Neuron (in vitro differentiated cells): ENCODE data around the gene TPSG1.
"Not testable (repeated sequence)": the region's sequence is repeated elsewhere in the genome, so short reads cannot be mapped to it uniquely, and the experiment has no call there.

Source experiments
- H2AFZ ChIP-seq: one replicate; pipeline ENCODE4 v1.6.1; 2013; ENCODE audit warnings: low read depth, mild to moderate bottlenecking, inconsistent platforms, low read length, moderate library complexity
- H3K27me3 ChIP-seq: one replicate; pipeline ENCODE4 v1.6.1; 2013; ENCODE audit warnings: low read length; ENCODE audit not compliant: insufficient read depth
- H3K36me3 ChIP-seq: one replicate; pipeline ENCODE4 v1.6.1; 2013; ENCODE audit warnings: low read length; ENCODE audit not compliant: insufficient read depth
- H3K4me1 ChIP-seq: one replicate; pipeline ENCODE4 v1.6.1; 2013; ENCODE audit warnings: low read length; ENCODE audit not compliant: insufficient read depth
- H3K4me3 ChIP-seq: 2 replicates; pipeline ENCODE4 v1.5.1; 2013; ENCODE audit warnings: mild to moderate bottlenecking, low read length, moderate library complexity
- H3K9me3 ChIP-seq: one replicate; pipeline ENCODE4 v1.6.1; 2013; ENCODE audit warnings: low read length

The TPSG1 gene

GRCh38 chr16:1236659-1237058, 11.6 kb upstream of the TPSG1 start:
- not testable (repeated sequence) for H3K9me3 ChIP-seq, H3K27me3 ChIP-seq, H3K4me3 ChIP-seq, H3K4me1 ChIP-seq, H2AFZ ChIP-seq, H3K36me3 ChIP-seq

- not testable (repeated sequence) for H3K4me1 ChIP-seq, H3K9me3 ChIP-seq, H2AFZ ChIP-seq, H3K27me3 ChIP-seq, H3K36me3 ChIP-seq, H3K4me3 ChIP-seq
Measured at GRCh38 chr16:1232049-1232748, 7.1 kb upstream of the TPSG1 start.

- H3K27me3 ChIP-seq, H3K9me3 ChIP-seq, H3K4me1 ChIP-seq, H2AFZ ChIP-seq, H3K36me3 ChIP-seq, H3K4me3 ChIP-seq: not testable (repeated sequence)
Measured at GRCh38 chr16:1231301-1231700, 6.2 kb upstream of the TPSG1 start.

- not testable (repeated sequence) for H3K9me3 ChIP-seq, H3K4me1 ChIP-seq, H3K27me3 ChIP-seq, H3K36me3 ChIP-seq, H2AFZ ChIP-seq, H3K4me3 ChIP-seq
Measured at GRCh38 chr16:1230471-1231212, 5.6 kb upstream of the TPSG1 start.

- H3K4me1 ChIP-seq, H3K27me3 ChIP-seq, H2AFZ ChIP-seq, H3K4me3 ChIP-seq, H3K9me3 ChIP-seq, H3K36me3 ChIP-seq: not testable (repeated sequence)
Measured at GRCh38 chr16:1230084-1230470, 5.0 kb upstream of the TPSG1 start, which contains the start of gene TPSB2. Gene TPSB2 (minus strand): TSS chr16:1230184. CDS start chr16:1229951, 233 bp downstream.

- H3K27me3 ChIP-seq, H3K4me1 ChIP-seq, H3K36me3 ChIP-seq: not testable (repeated sequence)
Measured at GRCh38 chr16:1229476-1229875, 4.4 kb upstream of the TPSG1 start.

GRCh38 chr16:1228227-1228626, 3.2 kb upstream of the TPSG1 start:
- not testable (repeated sequence) for H3K4me1 ChIP-seq, H2AFZ ChIP-seq, H3K4me3 ChIP-seq, H3K36me3 ChIP-seq, H3K27me3 ChIP-seq, H3K9me3 ChIP-seq

More at GRCh38 chr16:1229476-1229875, 4.4 kb upstream of the TPSG1 start:
- H3K9me3 ChIP-seq, H2AFZ ChIP-seq, H3K4me3 ChIP-seq: not testable (repeated sequence)

- H3K9me3 ChIP-seq, H2AFZ ChIP-seq, H3K27me3 ChIP-seq, H3K4me1 ChIP-seq, H3K36me3 ChIP-seq, H3K4me3 ChIP-seq: not testable (repeated sequence)
Measured at GRCh38 chr16:1226692-1227091, 1.6 kb upstream of the TPSG1 start.

GRCh38 chr16:1225728-1226311, 752 bp upstream of the TPSG1 start:
- H3K4me3 ChIP-seq, H3K4me1 ChIP-seq, H2AFZ ChIP-seq, H3K27me3 ChIP-seq, H3K36me3 ChIP-seq, H3K9me3 ChIP-seq: not testable (repeated sequence)

- Histone ChIP-seq H2AFZ (no peak overlapping the region), H3K9me3 (no peaks in the 10 kb centered on the region), H3K4me3 (no peak overlapping the region), H3K36me3 (no peaks in the 10 kb centered on the region), H3K4me1 (no peaks in the 10 kb centered on the region), H3K27me3 (no peaks in the 10 kb centered on the region)
Measured at GRCh38 chr16:1224558-1224957, 510 bp downstream of the TPSG1 start.

- no peak overlapping the region for H3K4me3 ChIP-seq
- H3K27me3 ChIP-seq = no peaks in the 10 kb centered on the region
- no peaks in the 10 kb centered on the region for H3K4me1 ChIP-seq
- peaks cover 2% of the 10 kb centered on the region for H3K36me3 ChIP-seq
- H3K9me3 ChIP-seq = no peaks in the 10 kb centered on the region
- H2AFZ ChIP-seq = no peak overlapping the region
Measured at GRCh38 chr16:1223355-1224214, 1.5 kb downstream of the TPSG1 start.

GRCh38 chr16:1222553-1223354, 2.3 kb downstream of the TPSG1 start:
- H3K27me3 ChIP-seq = no peaks in the 10 kb centered on the region
- H3K4me1 ChIP-seq = no peaks in the 10 kb centered on the region
- peaks cover 9% of the 10 kb centered on the region for H3K36me3 ChIP-seq
- H3K9me3 ChIP-seq = no peaks in the 10 kb centered on the region
- no peak overlapping the region for H3K4me3 ChIP-seq
- H2AFZ ChIP-seq = no peak overlapping the region
